Skeletal muscle tissue (tissue), 4 donors: ENCODE results near the gene TTC7B. TPM values are rescaled to one million over a fixed set of nuclear protein-coding genes. Genes with fewer than 3 reads are reported as not detected.

Experiments
- H3K27ac ChIP-seq: one replicate; pipeline ENCODE4 v1.7.0; 2013; ENCODE audit warnings: mild to moderate bottlenecking, low read depth, low read length, inconsistent platforms
- H3K27me3 ChIP-seq, 3 donors: one replicate each; pipeline ENCODE4 v1.7.0; 2013; ENCODE audit warnings: low read length in 3 of 3; ENCODE audit not compliant: control insufficient read depth in 3 of 3, insufficient read depth in 3 of 3
- H3K36me3 ChIP-seq, 3 donors: one replicate each; pipeline ENCODE4 v1.7.0; 2013; ENCODE audit warnings: low read length in 3 of 3; ENCODE audit not compliant: control insufficient read depth in 3 of 3, insufficient read depth in 3 of 3
- H3K4me1 ChIP-seq, 3 donors: one replicate each; pipeline ENCODE4 v1.7.0; 2013; ENCODE audit warnings: low read length in 3 of 3, mild to moderate bottlenecking in 3 of 3; ENCODE audit not compliant: control insufficient read depth in 3 of 3, insufficient read depth in 3 of 3
- H3K4me3 ChIP-seq, 3 donors: one replicate each; pipeline ENCODE4 v1.7.0; 2013; ENCODE audit warnings: low read length in 3 of 3
- H3K9ac ChIP-seq, 3 donors: one replicate each; pipeline ENCODE4 v1.7.0; 2013; ENCODE audit warnings: low read length in 3 of 3, mild to moderate bottlenecking in 3 of 3, moderate library complexity in 2 of 3, low read depth in 1 of 3
- H3K9me3 ChIP-seq, 3 donors: one replicate each; pipeline ENCODE4 v1.7.0; 2013; ENCODE audit warnings: low read length in 3 of 3; ENCODE audit not compliant: control insufficient read depth in 3 of 3
- total RNA-seq: library from RNA; depleted of rRNA; stranded (reverse); fragments of >200 nt; gene quantifications from one replicate; pipeline ENCODE4 v1.2.3, GENCODE V29; 2014
- donor health status: Osteomylitis.

TTC7B gene
- total RNA-seq, 1 donor from 2014 or later = 5.7 TPM

DNA sequence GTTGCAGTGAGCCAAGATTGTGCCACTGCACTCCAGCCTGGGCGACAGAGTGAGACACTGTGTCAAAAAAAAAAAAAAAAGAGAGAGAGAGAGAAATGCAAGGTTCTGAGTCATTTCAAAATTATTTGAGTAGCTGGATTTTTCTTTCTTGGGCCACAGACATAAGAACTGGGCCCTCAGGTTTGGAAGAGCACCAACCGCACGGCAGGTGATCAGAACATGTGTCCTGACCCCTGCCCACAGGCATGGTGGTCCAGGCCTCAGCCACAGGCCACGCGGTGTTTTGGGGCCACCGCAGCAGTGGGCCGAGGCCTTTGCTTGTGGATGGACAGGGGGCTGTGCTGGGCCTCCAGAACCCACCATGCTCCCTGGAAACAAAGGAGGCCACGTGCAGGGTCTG lies 292.7 kb downstream of the TTC7B start:
- H3K27ac ChIP-seq = peak overlapping the region; percentile 18
- peak overlapping the region in 1 of 3 donors; percentile 45 for H3K9ac ChIP-seq
- no peaks in the 10 kb centered on the region for H3K36me3 ChIP-seq
- no peaks in the 10 kb centered on the region for H3K9me3 ChIP-seq
- H3K4me3 ChIP-seq = no peak overlapping the region
- peaks cover 34 to 41% (median 38%) of the 10 kb centered on the region in 3 donors for H3K4me1 ChIP-seq
- H3K27me3 ChIP-seq = no peaks in the 10 kb centered on the region

DNA sequence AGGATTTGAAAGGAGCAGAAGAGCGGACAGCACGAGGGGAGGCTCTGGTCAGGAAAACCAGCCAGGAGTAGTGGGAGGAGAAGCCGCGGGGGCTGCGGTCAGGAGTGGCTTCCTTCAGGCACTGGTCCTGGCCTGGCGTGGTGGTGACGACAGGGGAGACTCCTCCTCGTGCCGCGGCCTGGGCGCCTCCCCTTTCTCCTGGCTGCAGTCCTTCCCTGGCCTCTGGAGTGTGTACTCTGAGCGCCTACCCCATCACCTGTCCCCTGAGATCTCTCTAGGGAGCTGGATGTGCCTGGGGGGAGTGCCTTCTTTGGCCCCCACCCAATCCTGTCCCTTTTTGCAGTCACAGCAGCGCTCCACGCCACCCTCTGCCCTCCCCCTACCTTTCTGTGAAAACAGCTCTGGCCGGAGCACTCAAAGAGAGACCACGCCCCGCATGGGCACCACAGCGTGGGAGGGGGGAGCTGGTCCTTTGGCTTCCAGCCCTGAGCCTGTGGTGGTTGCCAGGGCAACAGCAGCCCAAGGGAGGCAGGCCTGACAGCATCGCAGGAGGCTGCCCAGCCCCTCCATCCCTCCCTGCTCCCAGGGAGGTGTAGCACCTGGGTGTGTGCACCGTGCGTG lies 293.5 kb downstream of the TTC7B start:
- no peak overlapping the region for H3K4me3 ChIP-seq
- H3K9me3 ChIP-seq = no peaks in the 10 kb centered on the region
- H3K4me1 ChIP-seq = peaks cover 41 to 50% (median 45%) of the 10 kb centered on the region in 3 donors
- H3K36me3 ChIP-seq = no peaks in the 10 kb centered on the region
- no peak overlapping the region for H3K27ac ChIP-seq
- H3K9ac ChIP-seq = peak overlapping the region in 1 of 3 donors; percentile 25
- no peaks in the 10 kb centered on the region for H3K27me3 ChIP-seq

DNA sequence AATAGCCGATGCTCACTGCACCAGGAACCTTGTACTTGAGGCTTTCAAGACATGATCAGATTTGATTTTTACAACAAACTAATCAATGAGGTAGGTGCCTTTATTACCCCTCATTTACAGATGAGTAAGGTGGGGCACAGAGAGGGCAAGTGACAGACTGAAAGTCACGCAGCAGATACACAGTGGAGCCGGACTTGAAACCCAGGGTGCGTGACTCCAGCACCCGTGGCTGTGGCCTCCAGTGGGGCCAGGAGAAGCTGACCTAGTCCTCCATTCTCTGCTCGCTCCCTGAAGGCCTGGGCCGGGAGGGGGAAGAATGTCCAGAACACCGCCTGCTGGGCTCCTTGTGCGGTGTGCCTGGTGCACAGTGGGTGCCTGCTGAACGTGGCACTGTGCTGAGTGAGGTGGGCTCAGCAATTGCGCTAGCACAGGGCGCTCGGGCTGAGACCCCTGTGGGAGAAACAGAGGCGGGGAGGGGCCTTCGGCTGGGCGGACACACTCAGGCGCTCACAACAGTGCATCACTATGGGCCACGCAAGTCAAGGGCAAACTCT lies 294.2 kb downstream of the TTC7B start:
- Histone ChIP-seq H3K9ac (peak overlapping the region in 1 of 3 donors; percentile 25), H3K4me3 (no peak overlapping the region), H3K4me1 (peaks cover 45 to 51% (median 45%) of the 10 kb centered on the region in 3 donors)

DNA sequence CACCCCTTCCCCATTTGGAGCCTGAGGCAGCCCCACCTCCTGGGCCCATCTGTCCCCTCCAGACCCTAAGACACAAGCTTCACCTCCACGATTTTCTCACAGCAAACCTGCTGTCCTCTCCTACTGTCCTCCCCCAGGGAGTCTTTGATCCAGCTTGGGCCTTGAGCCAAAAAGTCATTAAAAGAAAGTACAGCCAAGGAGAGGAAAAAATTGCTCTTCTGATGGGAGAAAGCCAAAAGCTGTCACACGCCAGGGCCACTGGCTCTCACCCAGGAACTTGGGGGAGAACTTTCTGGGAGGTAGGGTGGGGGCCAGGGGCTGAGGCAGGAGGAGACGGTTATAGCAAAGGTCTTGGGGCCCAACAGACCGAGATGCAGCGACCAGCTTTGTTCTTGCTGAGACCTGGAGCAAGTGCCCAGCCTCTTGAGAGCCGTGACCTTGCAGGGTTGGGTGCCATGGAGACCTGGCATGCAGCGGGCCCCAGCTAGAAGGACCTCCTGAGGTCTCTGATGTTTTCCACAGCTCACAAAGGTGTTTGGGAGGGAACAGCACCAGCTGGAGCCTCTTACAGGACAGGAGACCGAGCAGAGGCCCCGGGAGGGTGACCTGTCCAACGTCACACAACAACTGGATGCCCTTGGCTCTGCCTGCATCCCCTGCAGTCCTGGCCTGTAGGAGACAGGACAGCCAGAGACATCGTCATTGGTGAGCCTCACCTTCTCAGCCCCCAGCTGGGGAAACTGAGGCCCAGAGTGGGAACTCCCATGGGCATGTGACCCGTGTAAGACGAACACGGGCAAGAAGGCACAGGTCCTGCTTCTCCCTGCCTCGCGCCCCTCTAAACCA lies 294.9 kb downstream of the TTC7B start:
- H3K27ac ChIP-seq = no peak overlapping the region

More for the DNA sequence above, 294.2 kb downstream of the TTC7B start:
- no peak overlapping the region for H3K27ac ChIP-seq
- no peaks in the 10 kb centered on the region for H3K27me3 ChIP-seq
- H3K36me3 ChIP-seq = no peaks in the 10 kb centered on the region
- no peaks in the 10 kb centered on the region for H3K9me3 ChIP-seq

DNA sequence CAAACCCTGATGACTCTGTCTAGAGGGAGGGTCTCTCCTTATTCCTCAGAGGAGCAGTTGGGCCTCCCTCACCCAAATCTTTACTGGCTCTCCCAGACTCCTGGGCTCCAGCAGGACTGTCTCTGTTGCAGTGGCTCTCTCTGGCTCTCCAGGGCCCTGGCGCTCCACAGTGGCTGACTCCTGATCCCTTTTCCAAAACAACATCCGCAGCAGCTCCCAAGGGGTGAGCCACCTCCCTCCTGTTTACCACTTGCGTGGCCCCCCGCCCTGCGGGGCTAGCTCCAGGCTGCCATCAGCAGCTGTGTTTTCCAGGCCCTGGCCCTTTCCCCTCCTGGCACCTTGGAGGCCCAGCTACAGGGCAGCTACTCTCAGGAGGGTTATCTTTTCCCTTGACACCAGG lies 295.9 kb downstream of the TTC7B start:
- H3K4me1 ChIP-seq = peaks cover 45 to 51% (median 45%) of the 10 kb centered on the region in 3 donors
- H3K36me3 ChIP-seq = no peaks in the 10 kb centered on the region
- no peak overlapping the region for H3K9ac ChIP-seq
- H3K27me3 ChIP-seq = no peaks in the 10 kb centered on the region
- no peak overlapping the region for H3K4me3 ChIP-seq
- H3K9me3 ChIP-seq = no peaks in the 10 kb centered on the region
- no peak overlapping the region for H3K27ac ChIP-seq

More for the DNA sequence above, 294.9 kb downstream of the TTC7B start:
- H3K4me3 ChIP-seq = no peak overlapping the region
- H3K9ac ChIP-seq = peak overlapping the region in 1 of 3 donors; percentile 8
- H3K27me3 ChIP-seq = no peaks in the 10 kb centered on the region
- H3K4me1 ChIP-seq = peaks cover 45 to 51% (median 45%) of the 10 kb centered on the region in 3 donors
- no peaks in the 10 kb centered on the region for H3K9me3 ChIP-seq
- no peaks in the 10 kb centered on the region for H3K36me3 ChIP-seq

GRCh38 chr14:90519262-90519920 lies 296.8 kb downstream of the TTC7B start:
- no peak overlapping the region for H3K4me3 ChIP-seq
- no peak overlapping the region for H3K9ac ChIP-seq
- no peaks in the 10 kb centered on the region for H3K36me3 ChIP-seq
- no peak overlapping the region for H3K27ac ChIP-seq
- H3K27me3 ChIP-seq = no peaks in the 10 kb centered on the region
- no peaks in the 10 kb centered on the region for H3K9me3 ChIP-seq
- peaks cover 44 to 51% (median 45%) of the 10 kb centered on the region in 3 donors for H3K4me1 ChIP-seq

DNA sequence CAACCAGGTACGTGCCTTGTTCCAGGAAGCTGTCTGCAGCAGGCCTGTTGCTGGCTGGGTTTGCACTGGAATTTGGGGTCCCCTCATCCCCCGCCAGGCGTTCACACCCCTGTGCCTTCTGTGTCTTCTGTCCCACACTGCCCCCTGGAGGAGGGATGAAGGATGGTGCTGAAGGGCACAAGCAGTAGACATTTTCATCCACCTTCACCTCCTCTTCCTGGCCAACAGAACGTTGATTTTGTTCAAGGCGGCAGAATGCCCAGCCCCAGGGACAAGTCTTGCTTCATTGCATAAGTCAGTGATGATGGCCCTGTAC lies 297.3 kb downstream of the TTC7B start:
- Histone ChIP-seq H3K36me3 (no peaks in the 10 kb centered on the region), H3K4me1 (peaks cover 40 to 50% (median 45%) of the 10 kb centered on the region in 3 donors), H3K27ac (no peak overlapping the region), H3K27me3 (no peaks in the 10 kb centered on the region), H3K9ac (no peak overlapping the region), H3K9me3 (no peaks in the 10 kb centered on the region), H3K4me3 (no peak overlapping the region)

- H3K27me3 ChIP-seq = no peaks in the 10 kb centered on the region
- H3K9ac ChIP-seq = no peak overlapping the region
- no peak overlapping the region for H3K4me3 ChIP-seq
- no peaks in the 10 kb centered on the region for H3K9me3 ChIP-seq
- H3K4me1 ChIP-seq = peaks cover 41 to 52% (median 47%) of the 10 kb centered on the region in 3 donors
- H3K36me3 ChIP-seq = no peaks in the 10 kb centered on the region
- H3K27ac ChIP-seq = no peak overlapping the region
Observed at GRCh38 chr14:90518069-90518940, 297.9 kb downstream of the TTC7B start.

- Histone ChIP-seq H3K27ac (no peak overlapping the region), H3K27me3 (no peaks in the 10 kb centered on the region), H3K9me3 (no peaks in the 10 kb centered on the region), H3K4me3 (no peak overlapping the region), H3K4me1 (peaks cover 43 to 53% (median 53%) of the 10 kb centered on the region in 3 donors), H3K36me3 (no peaks in the 10 kb centered on the region), H3K9ac (no peak overlapping the region)
Observed at GRCh38 chr14:90517076-90517841, 299.0 kb downstream of the TTC7B start.
